GM12872 (cell line): ENCODE results near the gene HK3.

Experiments
- TF ChIP-seq, protein P1 (sequence below): IDR thresholded peaks from 3 replicates; pipeline ENCODE4 v1.5.1; 2011; ENCODE audit warnings: low read depth, mild to moderate bottlenecking, low read length, moderate library complexity; ENCODE audit not compliant: insufficient read depth

Gene HK3

DNA sequence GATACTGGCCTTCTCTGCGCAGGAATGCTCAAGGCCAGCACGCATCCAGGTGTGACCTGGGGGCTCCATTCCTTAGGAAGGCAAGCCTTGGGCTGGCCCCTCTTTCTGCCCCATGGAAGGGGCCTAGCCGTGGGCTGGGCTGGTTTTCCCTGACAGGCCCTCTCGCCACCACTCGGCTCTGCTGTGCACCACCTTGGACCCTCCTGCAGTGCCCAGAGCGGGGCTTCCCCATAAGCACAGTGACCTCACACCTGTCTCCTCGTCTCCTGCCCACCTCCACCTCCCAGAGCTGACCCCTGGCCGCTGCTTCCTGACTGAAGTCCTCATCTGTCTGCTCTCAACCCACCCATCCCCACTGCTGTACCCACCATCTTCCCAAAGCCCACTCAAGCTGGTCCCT is 67.7 kb downstream of the HK3 start:
- TF ChIP-seq, protein P1, sequence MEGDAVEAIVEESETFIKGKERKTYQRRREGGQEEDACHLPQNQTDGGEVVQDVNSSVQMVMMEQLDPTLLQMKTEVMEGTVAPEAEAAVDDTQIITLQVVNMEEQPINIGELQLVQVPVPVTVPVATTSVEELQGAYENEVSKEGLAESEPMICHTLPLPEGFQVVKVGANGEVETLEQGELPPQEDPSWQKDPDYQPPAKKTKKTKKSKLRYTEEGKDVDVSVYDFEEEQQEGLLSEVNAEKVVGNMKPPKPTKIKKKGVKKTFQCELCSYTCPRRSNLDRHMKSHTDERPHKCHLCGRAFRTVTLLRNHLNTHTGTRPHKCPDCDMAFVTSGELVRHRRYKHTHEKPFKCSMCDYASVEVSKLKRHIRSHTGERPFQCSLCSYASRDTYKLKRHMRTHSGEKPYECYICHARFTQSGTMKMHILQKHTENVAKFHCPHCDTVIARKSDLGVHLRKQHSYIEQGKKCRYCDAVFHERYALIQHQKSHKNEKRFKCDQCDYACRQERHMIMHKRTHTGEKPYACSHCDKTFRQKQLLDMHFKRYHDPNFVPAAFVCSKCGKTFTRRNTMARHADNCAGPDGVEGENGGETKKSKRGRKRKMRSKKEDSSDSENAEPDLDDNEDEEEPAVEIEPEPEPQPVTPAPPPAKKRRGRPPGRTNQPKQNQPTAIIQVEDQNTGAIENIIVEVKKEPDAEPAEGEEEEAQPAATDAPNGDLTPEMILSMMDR: no peak

DNA sequence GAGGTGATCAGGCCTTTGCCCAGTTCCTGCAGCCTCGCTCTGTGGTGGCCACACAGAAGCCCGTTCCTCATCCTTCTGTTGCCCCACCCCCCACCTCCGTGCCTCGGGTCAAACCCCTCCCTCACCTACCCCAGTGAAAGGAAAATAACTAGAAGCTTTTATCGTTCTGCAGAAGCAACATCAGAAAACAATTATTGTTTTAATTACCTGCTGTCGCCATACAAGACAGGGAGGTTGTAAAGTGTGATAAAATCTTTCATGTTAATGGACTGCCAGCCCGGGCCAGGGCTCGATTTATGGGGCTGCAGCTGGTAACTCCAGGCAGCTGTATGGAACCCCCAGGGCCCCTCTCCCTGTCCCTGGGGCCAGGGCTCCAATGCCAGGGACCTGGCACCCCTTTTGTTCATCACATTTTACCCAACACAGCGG is 68.1 kb downstream of the HK3 start:
- TF ChIP-seq, protein P1: no peak
